PC-3 (cell line): ENCODE results near the gene TMX2. TPM values are rescaled to one million over a fixed set of nuclear protein-coding genes. Genes with fewer than 3 reads are reported as not detected.

Experiments used
- ATAC-seq: fragments of 200-7000 bp; cut with Tn5 transposase; 2 replicates; pipeline ENCODE4 v1.9.1; 2020; ENCODE audit warnings: mild to moderate bottlenecking, moderate library complexity
- BruUV-seq: library from RNA; stranded (reverse); fragments of 400-500 nt; replicated peaks from 2 replicates; lab custom pipeline; 2021; lab: Mats Ljungman, UMichigan
- CTCF ChIA-PET: fragments of 300-600 bp; sonication (Branson Sonifier 250); formaldehyde crosslinking; loops from one replicate; lab custom pipeline; 2022; ENCODE audit warnings: antibody characterized with exemption; lab: Charles Lee
- POLR2A ChIA-PET: fragments of 300-600 bp; sonication (Branson Sonifier 250); formaldehyde crosslinking; loops from one replicate; lab custom pipeline; 2022; ENCODE audit warnings: antibody characterized with exemption; ENCODE audit not compliant: unreplicated experiment; lab: Charles Lee
- DNase-seq: peaks from one replicate; pipeline ENCODE4 v3.0.0-alpha.2; 2015
- H2AFZ ChIP-seq: fragments of 300-600 bp; sonication (generic); 2 replicates; pipeline ENCODE4 v1.6.0; 2016; ENCODE audit warnings: antibody characterized with exemption, low read length
- H3F3A ChIP-seq: fragments of 300-600 bp; sonication (generic); one replicate; pipeline ENCODE4 v1.6.0; 2017; ENCODE audit warnings: antibody characterized with exemption, low read length, control low read depth, mild to moderate bottlenecking; ENCODE audit not compliant: unreplicated experiment
- H3K27ac ChIP-seq: fragments of 300-600 bp; sonication (generic); 2 replicates; pipeline ENCODE4 v1.5.1; 2016; ENCODE audit warnings: mild to moderate bottlenecking, low read length
- H3K27me3 ChIP-seq: fragments of 300-600 bp; sonication (generic); 2 replicates; pipeline ENCODE4 v1.6.1; 2016; ENCODE audit warnings: low read length, mixed read lengths
- H3K36me3 ChIP-seq: fragments of 300-600 bp; sonication (generic); 2 replicates; pipeline ENCODE4 v1.6.1; 2016; ENCODE audit warnings: low read depth, mixed run types, low read length, mixed read lengths
- H3K4me1 ChIP-seq: fragments of 300-600 bp; sonication (generic); 2 replicates; pipeline ENCODE4 v1.5.1; 2016; ENCODE audit warnings: low read length; ENCODE audit not compliant: insufficient read depth
- H3K4me2 ChIP-seq: fragments of 300-600 bp; sonication (generic); 2 replicates; pipeline ENCODE4 v1.6.0; 2016; ENCODE audit warnings: low read length
- H3K4me3 ChIP-seq: fragments of 300-600 bp; sonication (generic); 2 replicates; pipeline ENCODE4 v1.5.1; 2016; ENCODE audit warnings: mild to moderate bottlenecking, low read length, mixed read lengths
- H3K79me2 ChIP-seq: fragments of 300-600 bp; sonication (generic); 2 replicates; pipeline ENCODE4 v1.6.1; 2017; ENCODE audit warnings: low read length, mixed read lengths
- H3K9ac ChIP-seq: fragments of 300-600 bp; sonication (generic); 2 replicates; pipeline ENCODE4 v1.6.0; 2016; ENCODE audit warnings: mild to moderate bottlenecking, low read length
- H3K9me2 ChIP-seq: fragments of 300-600 bp; sonication (generic); replicated peaks from 2 replicates; pipeline ENCODE4 v1.6.1; 2016; ENCODE audit warnings: mixed run types, low read length, mixed read lengths
- H3K9me3 ChIP-seq: fragments of 300-600 bp; sonication (generic); 2 replicates; pipeline ENCODE4 v1.6.1; 2016; ENCODE audit warnings: low read length, mixed read lengths
- H4K20me1 ChIP-seq: fragments of 300-600 bp; sonication (generic); 2 replicates; pipeline ENCODE4 v1.6.1; 2016; ENCODE audit warnings: low read length, mixed read lengths
- EZH2 ChIP-seq: fragments of 300-600 bp; sonication (generic); IDR thresholded peaks from one replicate; pipeline ENCODE4 v1.6.1; 2017; ENCODE audit warnings: antibody characterized with exemption, mild to moderate bottlenecking, low read length; ENCODE audit not compliant: unreplicated experiment
- EZH2phosphoT487 ChIP-seq: fragments of 300-600 bp; sonication (generic); IDR thresholded peaks from 2 replicates; pipeline ENCODE4 v1.6.1; 2018; ENCODE audit warnings: mild to moderate bottlenecking, antibody characterized with exemption, low read length, borderline replicate concordance
- intact Hi-C: fragments of 100-400 bp; cut with micrococcal nuclease; formaldehyde crosslinking; loops from 2 replicates; pipeline ENCODE4 v1.9.0; 2023
- total RNA-seq: library from RNA; depleted of rRNA; stranded (reverse); fragments of >200 nt; gene quantifications from 2 replicates; pipeline ENCODE4 v1.2.3, GENCODE V29; 2014
- TF ChIP-seq, protein P1 (sequence below): fragments of 300-600 bp; sonication (generic); conservative IDR thresholded peaks from 2 replicates; pipeline ENCODE4 v1.5.1; 2017; ENCODE audit warnings: antibody characterized with exemption, low read depth, mild to moderate bottlenecking, low read length

Gene TMX2
- total RNA-seq, 1 experiment from 2014 or later: 241 TPM

DNA sequence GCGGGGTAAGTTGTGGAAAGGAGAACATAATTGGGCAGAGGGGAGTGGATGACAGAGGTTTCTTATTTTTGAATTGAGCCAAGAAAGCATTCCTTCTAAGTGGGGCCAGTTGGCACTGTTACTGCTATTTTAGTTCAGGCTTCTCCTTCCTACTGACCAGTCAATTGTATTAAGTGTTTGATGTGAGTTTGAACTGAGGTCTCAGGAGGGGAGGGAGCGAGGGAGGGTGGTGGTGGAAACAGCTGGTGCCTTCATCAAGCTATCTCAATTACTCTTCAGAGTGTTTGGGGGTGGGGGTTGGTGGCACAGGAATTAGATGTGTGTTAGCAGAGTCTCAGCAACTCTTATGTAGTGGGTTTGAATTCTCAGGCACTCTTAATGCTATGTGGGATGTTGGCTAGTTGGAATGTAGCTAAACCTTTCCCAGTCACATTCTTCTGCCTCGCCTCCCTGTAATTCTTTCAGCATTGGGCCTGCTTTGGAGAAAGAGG is 63.7 kb downstream of the TMX2 start:
- H3K4me3 ChIP-seq: no peak overlapping the region
- ChIA-PET POLR2A (interaction anchor here (0.6 kb wide), 1 partner anchor 23 kb away, joined by 16 read pairs; no protein-coding TSS in a partner anchor), CTCF (interaction anchor here (0.7 kb wide), 1 partner anchor 24 kb away, joined by 3 read pairs; no protein-coding TSS in a partner anchor)
- TF ChIP-seq, protein P1, sequence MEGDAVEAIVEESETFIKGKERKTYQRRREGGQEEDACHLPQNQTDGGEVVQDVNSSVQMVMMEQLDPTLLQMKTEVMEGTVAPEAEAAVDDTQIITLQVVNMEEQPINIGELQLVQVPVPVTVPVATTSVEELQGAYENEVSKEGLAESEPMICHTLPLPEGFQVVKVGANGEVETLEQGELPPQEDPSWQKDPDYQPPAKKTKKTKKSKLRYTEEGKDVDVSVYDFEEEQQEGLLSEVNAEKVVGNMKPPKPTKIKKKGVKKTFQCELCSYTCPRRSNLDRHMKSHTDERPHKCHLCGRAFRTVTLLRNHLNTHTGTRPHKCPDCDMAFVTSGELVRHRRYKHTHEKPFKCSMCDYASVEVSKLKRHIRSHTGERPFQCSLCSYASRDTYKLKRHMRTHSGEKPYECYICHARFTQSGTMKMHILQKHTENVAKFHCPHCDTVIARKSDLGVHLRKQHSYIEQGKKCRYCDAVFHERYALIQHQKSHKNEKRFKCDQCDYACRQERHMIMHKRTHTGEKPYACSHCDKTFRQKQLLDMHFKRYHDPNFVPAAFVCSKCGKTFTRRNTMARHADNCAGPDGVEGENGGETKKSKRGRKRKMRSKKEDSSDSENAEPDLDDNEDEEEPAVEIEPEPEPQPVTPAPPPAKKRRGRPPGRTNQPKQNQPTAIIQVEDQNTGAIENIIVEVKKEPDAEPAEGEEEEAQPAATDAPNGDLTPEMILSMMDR: no peak
- TF ChIP-seq EZH2 (no peak), EZH2phosphoT487 (no peak)
- H3K9ac ChIP-seq: no peak overlapping the region
- peaks cover 18% of the 10 kb centered on the region; the same call in 1 of the 2 replicates for H4K20me1 ChIP-seq
- no peaks in the 10 kb centered on the region for H3K9me3 ChIP-seq
- H3K27ac ChIP-seq: peak overlapping the region; percentile 96
- peaks cover 94% of the 10 kb centered on the region for H3K4me1 ChIP-seq
- H3K9me2 ChIP-seq: no peaks in the 10 kb centered on the region
- H3K4me2 ChIP-seq: peak overlapping the region; percentile 89
- H3K36me3 ChIP-seq: peaks cover 5% of the 10 kb centered on the region; the same call in 1 of the 2 replicates
- H3K79me2 ChIP-seq: peaks cover 99% of the 10 kb centered on the region
- H3K27me3 ChIP-seq: no peaks in the 10 kb centered on the region
- BruUV-seq: no TSS peak
- H2AFZ ChIP-seq: no peak overlapping the region
- DNase-seq: no peak
- H3F3A ChIP-seq: peaks cover 18% of the 10 kb centered on the region
- ATAC-seq: no peak
- intact Hi-C loops: no loop called here

DNA sequence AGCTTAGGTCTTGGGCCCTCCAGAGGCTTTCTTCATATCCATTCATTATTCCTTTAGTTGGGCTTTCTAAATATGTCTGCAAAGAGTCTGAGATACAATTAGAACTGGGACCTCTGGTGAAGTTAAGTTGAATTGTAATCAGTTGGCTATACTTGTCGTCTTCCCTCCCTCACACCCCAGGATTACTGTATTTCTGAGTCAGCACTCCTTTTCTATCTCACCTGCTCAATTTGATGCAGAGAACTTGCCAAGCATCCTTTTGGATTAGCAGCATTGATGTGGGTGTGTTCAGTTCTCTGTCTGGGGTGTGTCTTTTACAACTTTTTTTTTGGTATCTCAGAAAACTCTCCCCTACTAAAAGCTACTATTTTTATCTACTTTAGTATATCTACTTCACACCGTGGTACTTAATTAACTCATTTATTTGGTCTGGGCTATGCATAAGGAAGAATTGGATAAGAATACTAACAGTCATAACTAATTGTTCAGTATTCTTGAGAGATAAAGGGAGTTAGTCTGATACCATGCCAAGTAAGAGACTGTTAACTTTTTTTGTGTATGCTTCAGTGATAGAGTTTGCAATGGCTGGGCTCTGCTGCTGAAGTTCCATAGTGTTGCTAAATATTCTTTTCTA is 64.3 kb downstream of the TMX2 start:
- H3K9me2 ChIP-seq: no peaks in the 10 kb centered on the region
- peak overlapping the region; percentile 76; the same call in 1 of the 2 replicates for H3K9ac ChIP-seq
- H3F3A ChIP-seq: peaks cover 18% of the 10 kb centered on the region
- peaks cover 18% of the 10 kb centered on the region; the same call in 1 of the 2 replicates for H4K20me1 ChIP-seq
- intact Hi-C loops: no loop called here
- ATAC-seq (no peak), DNase-seq (peak; percentile 34)
- H3K4me1 ChIP-seq: peaks cover 94% of the 10 kb centered on the region
- H3K9me3 ChIP-seq: no peaks in the 10 kb centered on the region
- H3K27me3 ChIP-seq: no peaks in the 10 kb centered on the region
- peak overlapping the region; percentile 96 for H3K27ac ChIP-seq
- peaks cover 99% of the 10 kb centered on the region for H3K79me2 ChIP-seq
- ChIA-PET POLR2A (no interaction called here), CTCF (interaction anchor here (0.7 kb wide), 1 partner anchor 23 kb away, joined by 3 read pairs; no protein-coding TSS in a partner anchor)
- peak overlapping the region; percentile 89 for H3K4me2 ChIP-seq
- TF ChIP-seq EZH2phosphoT487 (no peak), EZH2 (no peak)
- TF ChIP-seq, protein P1: no peak
- peaks cover 5% of the 10 kb centered on the region; the same call in 1 of the 2 replicates for H3K36me3 ChIP-seq
- peak overlapping the region; percentile 60; the same call in 1 of the 2 replicates for H3K4me3 ChIP-seq
- H2AFZ ChIP-seq: no peak overlapping the region
- no TSS peak for BruUV-seq
